Activated B cell treated with CpG ODN at 0.5 μM for 24 hours (primary cell): ENCODE data around the gene SUPT6H. TPM values are rescaled to one million over a fixed set of nuclear protein-coding genes. Genes with fewer than 3 reads are reported as not detected.

Source experiments
- ATAC-seq: fragments of 200-7000 bp; cut with Tn5 transposase; one replicate; pipeline ENCODE4 v1.10.0; 2021; ENCODE audit warnings: low read depth, mild to moderate bottlenecking, moderate library complexity
- CTCF ChIA-PET: fragments of 350-600 bp; sonication (Branson Sonifier 250); formaldehyde crosslinking; loops from one replicate; lab custom pipeline; 2021; ENCODE audit warnings: antibody characterized with exemption; lab: Charles Lee
- POLR2A ChIA-PET: fragments of 350-600 bp; sonication (Branson Sonifier 250); formaldehyde crosslinking; loops from one replicate; lab custom pipeline; 2021; ENCODE audit warnings: antibody characterized with exemption; lab: Charles Lee
- DNase-seq: peaks from one replicate; pipeline ENCODE4 v3.0.0; 2022
- H3K27ac Mint-ChIP-seq: one replicate; pipeline ENCODE4 v1.8.0; 2020; ENCODE audit warnings: mixed read lengths
- H3K27me3 Mint-ChIP-seq: one replicate; pipeline ENCODE4 v1.8.0; 2021; ENCODE audit warnings: mixed read lengths
- H3K36me3 Mint-ChIP-seq: one replicate; pipeline ENCODE4 v1.8.0; 2021; ENCODE audit warnings: low read depth, mixed read lengths
- H3K4me1 Mint-ChIP-seq: one replicate; pipeline ENCODE4 v1.8.0; 2021; ENCODE audit warnings: mixed read lengths
- H3K4me3 Mint-ChIP-seq: one replicate; pipeline ENCODE4 v1.8.0; 2020; ENCODE audit warnings: mild to moderate bottlenecking, mixed read lengths
- H3K9me3 Mint-ChIP-seq: one replicate; pipeline ENCODE4 v1.8.0; 2020; ENCODE audit warnings: mixed read lengths
- intact Hi-C: fragments of 100-400 bp; cut with micrococcal nuclease; formaldehyde crosslinking; loops from one replicate; pipeline ENCODE4 v1.15.1; 2024
- total RNA-seq: library from RNA; stranded (reverse); gene quantifications from 2 replicates; pipeline ENCODE4 v1.2.3, GENCODE V29; 2022
- TF ChIP-seq, protein P1 (sequence below): fragments of 200-600 bp; IDR thresholded peaks from one replicate; pipeline ENCODE4 v1.8.0; 2022; ENCODE audit warnings: antibody characterized with exemption, mild to moderate bottlenecking

The SUPT6H gene
- total RNA-seq, 1 donor from 2014 or later = 92.4 TPM

- TF ChIP-seq, protein P1, sequence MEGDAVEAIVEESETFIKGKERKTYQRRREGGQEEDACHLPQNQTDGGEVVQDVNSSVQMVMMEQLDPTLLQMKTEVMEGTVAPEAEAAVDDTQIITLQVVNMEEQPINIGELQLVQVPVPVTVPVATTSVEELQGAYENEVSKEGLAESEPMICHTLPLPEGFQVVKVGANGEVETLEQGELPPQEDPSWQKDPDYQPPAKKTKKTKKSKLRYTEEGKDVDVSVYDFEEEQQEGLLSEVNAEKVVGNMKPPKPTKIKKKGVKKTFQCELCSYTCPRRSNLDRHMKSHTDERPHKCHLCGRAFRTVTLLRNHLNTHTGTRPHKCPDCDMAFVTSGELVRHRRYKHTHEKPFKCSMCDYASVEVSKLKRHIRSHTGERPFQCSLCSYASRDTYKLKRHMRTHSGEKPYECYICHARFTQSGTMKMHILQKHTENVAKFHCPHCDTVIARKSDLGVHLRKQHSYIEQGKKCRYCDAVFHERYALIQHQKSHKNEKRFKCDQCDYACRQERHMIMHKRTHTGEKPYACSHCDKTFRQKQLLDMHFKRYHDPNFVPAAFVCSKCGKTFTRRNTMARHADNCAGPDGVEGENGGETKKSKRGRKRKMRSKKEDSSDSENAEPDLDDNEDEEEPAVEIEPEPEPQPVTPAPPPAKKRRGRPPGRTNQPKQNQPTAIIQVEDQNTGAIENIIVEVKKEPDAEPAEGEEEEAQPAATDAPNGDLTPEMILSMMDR = no peak
- peaks cover 82% of the 10 kb centered on the region for H3K4me1 Mint-ChIP-seq
- H3K27me3 Mint-ChIP-seq = no peaks in the 10 kb centered on the region
- intact Hi-C loops = loop anchor here (5.0 kb wide), 2 partner anchors 177 to 843 kb away; partner anchors contain the start of genes ABHD15 and TP53I13
- peak overlapping the region; percentile 93 for H3K4me3 Mint-ChIP-seq
- no peak for DNase-seq
- POLR2A ChIA-PET = interaction anchor here (0.7 to 18.0 kb wide), 15 partner anchors 8 to 226 kb away, joined by 3 to 2384 read pairs (median 28); partner anchors contain the start of genes BLTP2, DHRS13, ERAL1 and FLOT2
- H3K27ac Mint-ChIP-seq = peak overlapping the region; percentile 92
- ATAC-seq = no peak
- no peaks in the 10 kb centered on the region for H3K9me3 Mint-ChIP-seq
- peaks cover 61% of the 10 kb centered on the region for H3K36me3 Mint-ChIP-seq
- CTCF ChIA-PET = interaction anchor here (1.0 to 6.1 kb wide), 4 partner anchors 22 to 109 kb away, joined by 4 to 545 read pairs (median 68); partner anchors contain the start of gene TRAF4
These were observed 62.6 kb downstream of the SUPT6H start for GRCh38 chr17:28724500-28725165.

DNA sequence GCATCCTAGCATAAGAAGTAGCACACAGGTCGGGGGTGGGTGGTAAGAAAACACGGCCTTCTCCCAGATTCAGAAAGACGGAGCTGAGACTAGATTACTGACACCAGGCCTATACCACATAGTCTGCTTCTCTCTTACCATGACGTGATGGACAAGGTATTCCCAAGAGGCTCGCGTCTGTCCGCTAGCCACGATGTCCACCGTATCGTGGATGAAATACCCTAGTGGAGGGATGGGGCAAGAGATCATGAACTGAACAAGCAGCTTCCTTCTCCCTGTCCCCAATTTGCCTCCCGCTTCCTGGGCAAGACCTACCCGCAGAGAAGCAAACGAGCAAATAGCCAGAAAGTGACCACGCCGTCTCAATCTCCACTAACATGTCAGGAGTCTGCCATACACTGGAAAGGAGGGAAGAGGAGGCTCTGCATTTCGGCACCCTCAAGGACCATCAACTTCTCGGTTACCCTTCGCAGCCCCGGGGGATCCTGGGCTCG is 63.2 kb downstream of the SUPT6H start:
- intact Hi-C loops = loop anchor here (5.0 kb wide), 2 partner anchors 178 to 842 kb away; partner anchors contain the start of genes ABHD15 and TP53I13
- POLR2A ChIA-PET = interaction anchor here (0.7 to 18.0 kb wide), 18 partner anchors 9 to 387 kb away, joined by 3 to 2384 read pairs (median 23); partner anchors contain the start of genes BLTP2, DHRS13, ERAL1 and FLOT2
- peaks cover 80% of the 10 kb centered on the region for H3K4me1 Mint-ChIP-seq
- TF ChIP-seq, protein P1 = no peak
- H3K4me3 Mint-ChIP-seq = peak overlapping the region; percentile 93
- DNase-seq (no peak), ATAC-seq (no peak)
- CTCF ChIA-PET = interaction anchor here (1.0 to 6.1 kb wide), 6 partner anchors 21 to 176 kb away, joined by 4 to 545 read pairs (median 31); partner anchors contain the start of genes DHRS13, FLOT2 and TRAF4
- no peaks in the 10 kb centered on the region for H3K27me3 Mint-ChIP-seq
- peak overlapping the region; percentile 92 for H3K27ac Mint-ChIP-seq
- no peaks in the 10 kb centered on the region for H3K9me3 Mint-ChIP-seq
- peaks cover 56% of the 10 kb centered on the region for H3K36me3 Mint-ChIP-seq

DNA sequence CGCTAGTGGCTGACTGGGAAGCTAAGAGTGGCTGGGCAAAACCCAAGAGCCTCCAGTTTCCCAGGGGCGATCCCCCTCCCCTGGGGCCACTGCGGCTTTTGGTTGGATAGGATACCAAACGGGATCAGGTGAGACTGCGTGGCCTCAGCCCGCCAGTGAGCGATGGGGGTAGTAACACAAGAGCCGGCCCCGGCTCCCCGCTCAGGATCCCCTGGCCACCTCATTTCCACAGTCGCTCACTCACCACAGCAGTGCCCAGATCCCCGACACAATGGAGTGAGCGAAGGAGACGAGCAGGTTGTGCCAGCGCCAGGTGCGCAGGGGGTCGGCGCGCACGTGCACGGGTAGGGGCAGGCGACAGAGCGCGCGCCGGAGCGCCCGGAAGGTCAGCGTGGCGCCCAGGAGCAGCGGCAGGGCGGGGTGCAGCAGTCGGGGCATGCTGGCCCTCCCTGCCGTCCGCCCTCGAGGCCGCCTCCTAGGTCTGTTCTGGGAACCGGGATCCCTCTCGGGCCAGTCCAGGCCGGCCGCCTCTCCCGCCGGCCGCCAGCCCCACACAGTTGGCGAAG is 63.7 kb downstream of the SUPT6H start:
- no peaks in the 10 kb centered on the region for H3K27me3 Mint-ChIP-seq
- peak overlapping the region; percentile 93 for H3K4me3 Mint-ChIP-seq
- ATAC-seq = no peak
- peak; percentile 39 for DNase-seq
- intact Hi-C loops = loop anchor here (1.0 to 5.0 kb wide), 3 partner anchors 14 to 842 kb away; partner anchors contain the start of genes ABHD15, PROCA1 and TP53I13
- POLR2A ChIA-PET = interaction anchor here (0.7 to 18.0 kb wide), 24 partner anchors 10 to 386 kb away, joined by 3 to 2384 read pairs (median 17); partner anchors contain the start of genes BLTP2, DHRS13, FLOT2 and PHF12
- TF ChIP-seq, protein P1 = no peak
- no peaks in the 10 kb centered on the region for H3K9me3 Mint-ChIP-seq
- peak overlapping the region; percentile 92 for H3K27ac Mint-ChIP-seq
- CTCF ChIA-PET = interaction anchor here (0.9 to 6.1 kb wide), 21 partner anchors 15 to 228 kb away, joined by 3 to 545 read pairs (median 11); partner anchors contain the start of genes DHRS13, FAM222B, FLOT2 and PHF12
- peaks cover 51% of the 10 kb centered on the region for H3K36me3 Mint-ChIP-seq
- peaks cover 77% of the 10 kb centered on the region for H3K4me1 Mint-ChIP-seq

DNA sequence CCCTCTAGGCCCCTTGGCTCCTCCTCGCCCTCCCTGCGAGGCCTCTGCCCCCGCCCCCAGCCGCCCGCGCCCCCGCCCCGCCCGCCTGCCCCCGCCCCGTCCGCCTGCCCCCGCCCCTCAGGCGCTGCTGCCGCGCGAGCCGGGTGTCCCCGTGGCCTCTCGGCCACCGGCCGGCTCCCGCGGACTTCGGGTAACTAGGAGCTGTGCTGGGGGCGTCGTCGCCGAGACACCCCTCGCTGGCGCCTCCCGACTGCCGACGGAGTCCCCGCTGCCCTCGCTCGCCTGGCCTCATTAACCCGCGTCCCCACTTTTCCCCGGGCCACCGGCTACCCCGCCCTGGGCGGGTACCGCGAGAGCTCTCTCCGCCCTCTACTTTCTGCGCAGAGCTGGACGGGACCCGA is 64.2 kb downstream of the SUPT6H start, which contains the start of gene TLCD1:
TSS of gene TLCD1 (minus strand) at position 8 of the 401 bp plus-strand sequence. CDS start 136 bp downstream, outside the sequence.
- TF ChIP-seq, protein P1 = no peak
- POLR2A ChIA-PET = interaction anchor here (0.5 to 18.0 kb wide), 30 partner anchors 9 to 656 kb away, joined by 3 to 2384 read pairs (median 14); partner anchors contain the start of genes BLTP2, DHRS13, FAM222B and FLOT2
- Mint-ChIP-seq H3K4me3 (peak within 1 kb of the TSS; percentile 95), H3K27me3 (no peaks in the 10 kb centered on the region), H3K4me1 (peaks cover 73% of the 10 kb centered on the region), H3K27ac (peak within 1 kb of the TSS; percentile 99), H3K36me3 (peaks cover 46% of the 10 kb centered on the region), H3K9me3 (no peaks in the 10 kb centered on the region)
- intact Hi-C loops = loop anchor here (1.0 to 5.0 kb wide), 3 partner anchors 15 to 841 kb away; partner anchors contain the start of genes ABHD15, PROCA1 and TP53I13
- ATAC-seq = peak; percentile 23
- CTCF ChIA-PET = interaction anchor here (0.7 to 6.1 kb wide), 27 partner anchors 9 to 239 kb away, joined by 3 to 545 read pairs (median 8); partner anchors contain the start of genes DHRS13, ERAL1, FAM222B and FLOT2
- DNase-seq = peak; percentile 84
